ENCODE results near the gene STK39. TPM values are rescaled to one million over a fixed set of nuclear protein-coding genes. Genes with fewer than 3 reads are reported as not detected.
A peak's percentile ranks its signal among the peaks of the same experiment; 100 is the strongest.

Gene STK39
- total RNA-seq, 2 donors from 2014 or later, result 21.8 to 43.1 TPM

DNA sequence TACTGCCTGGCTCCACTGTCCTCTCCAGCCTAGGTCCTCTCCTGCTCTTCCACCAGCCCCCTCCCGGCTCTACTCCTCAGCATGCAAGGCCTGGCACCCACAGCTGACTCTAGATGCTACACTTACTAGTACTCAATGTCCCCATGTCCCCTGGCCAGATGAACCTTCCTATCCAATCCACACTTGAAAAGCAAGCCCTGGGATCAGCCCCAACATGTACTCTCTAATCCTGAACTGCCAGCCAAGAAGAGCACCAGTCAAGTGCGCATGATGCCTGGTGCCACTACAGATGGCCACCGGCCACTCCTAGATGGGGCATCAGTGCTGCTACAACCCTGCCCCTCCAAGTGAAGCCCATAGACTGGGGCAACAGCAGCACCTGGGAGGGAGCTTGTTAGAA, 168.2 kb downstream of the STK39 start:
- peaks cover 0 to 12% of the 10 kb centered on the region in 2 donors for H3K9me3 Mint-ChIP-seq
- ATAC-seq (no peak), DNase-seq (ENCODE audit: low spot score in 2 of 2) (no peak)
- H3K27ac Mint-ChIP-seq, result peak overlapping the region; percentile 8 to 63
- peaks cover 13 to 33% of the 10 kb centered on the region in 2 donors for H3K36me3 Mint-ChIP-seq

GRCh38 chr2:168076731-168077130, 170.7 kb downstream of the STK39 start:
- ATAC-seq, result no peak
- no peak for DNase-seq (ENCODE audit: low spot score in 2 of 2)
- peaks cover 17 to 28% of the 10 kb centered on the region in 2 donors for H3K36me3 Mint-ChIP-seq
- peaks cover 0 to under 1% of the 10 kb centered on the region in 2 donors for H3K9me3 Mint-ChIP-seq
- no peak overlapping the region for H3K27ac Mint-ChIP-seq

GRCh38 chr2:168075446-168075845, 171.9 kb downstream of the STK39 start:
- H3K9me3 Mint-ChIP-seq, result no peaks in the 10 kb centered on the region
- H3K27ac Mint-ChIP-seq, result no peak overlapping the region
- DNase-seq (ENCODE audit: low spot score in 2 of 2), result no peak
- peaks cover 17 to 27% of the 10 kb centered on the region in 2 donors for H3K36me3 Mint-ChIP-seq
- no peak for ATAC-seq

GRCh38 chr2:168072626-168073303, 174.6 kb downstream of the STK39 start:
- no peak for ATAC-seq
- Mint-ChIP-seq H3K9me3 (no peaks in the 10 kb centered on the region), H3K36me3 (peaks cover 12 to 13% of the 10 kb centered on the region in 2 donors), H3K27ac (no peak overlapping the region)
- DNase-seq (ENCODE audit: low spot score in 2 of 2), result no peak

- ATAC-seq (no peak), DNase-seq (ENCODE audit: low spot score in 2 of 2) (no peak)
- H3K9me3 Mint-ChIP-seq, result no peaks in the 10 kb centered on the region
- peaks cover 0 to 9% of the 10 kb centered on the region in 2 donors for H3K36me3 Mint-ChIP-seq
- no peak overlapping the region for H3K27ac Mint-ChIP-seq
These were observed 183.1 kb downstream of the STK39 start for GRCh38 chr2:168064011-168064998.

DNA sequence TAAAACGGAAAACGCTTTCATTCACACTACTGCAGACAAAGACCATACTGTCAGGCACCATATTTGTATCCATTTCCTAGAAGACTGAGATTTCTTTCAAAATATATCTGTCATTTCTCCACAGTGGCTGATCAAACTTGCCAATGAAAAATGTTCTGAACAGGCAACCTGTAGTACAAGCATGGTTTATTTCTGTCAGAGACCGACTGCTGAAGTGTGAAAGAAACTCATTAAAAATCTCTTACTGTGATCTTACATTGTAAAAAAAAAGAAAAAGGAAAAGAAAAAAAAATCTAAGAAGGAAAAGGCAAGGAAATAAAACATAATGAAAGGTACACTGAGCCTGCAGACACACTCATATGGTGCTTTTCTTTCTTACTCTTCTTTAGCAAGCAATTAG, 184.5 kb downstream of the STK39 start:
- no peak overlapping the region for H3K27ac Mint-ChIP-seq
- no peak for DNase-seq (ENCODE audit: low spot score in 2 of 2)
- H3K36me3 Mint-ChIP-seq, result peaks cover 0 to 9% of the 10 kb centered on the region in 2 donors
- no peak for ATAC-seq
- no peaks in the 10 kb centered on the region for H3K9me3 Mint-ChIP-seq

DNA sequence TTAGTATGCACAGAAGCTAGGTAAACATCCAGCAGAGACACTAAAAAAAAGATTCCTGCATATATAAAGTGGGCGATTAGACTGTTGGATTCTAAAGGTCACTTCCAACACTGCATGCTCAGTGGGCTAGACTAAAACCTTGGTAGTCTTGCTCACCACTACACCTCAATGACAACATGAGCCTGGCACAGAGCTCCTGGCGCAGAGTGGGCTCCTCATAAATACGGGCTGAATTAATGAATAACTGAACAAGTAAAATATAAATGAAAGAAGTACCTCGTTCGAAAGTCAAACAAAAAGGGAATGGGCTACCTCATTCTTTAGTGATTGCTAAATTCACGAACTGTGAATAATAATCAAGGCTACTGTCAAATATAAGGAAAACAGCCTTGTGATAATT, 185.3 kb downstream of the STK39 start:
- Mint-ChIP-seq H3K36me3 (peaks cover 0 to 5% of the 10 kb centered on the region in 2 donors), H3K9me3 (no peaks in the 10 kb centered on the region), H3K27ac (no peak overlapping the region)
- DNase-seq (ENCODE audit: low spot score in 2 of 2) (no peak), ATAC-seq (no peak)

DNA sequence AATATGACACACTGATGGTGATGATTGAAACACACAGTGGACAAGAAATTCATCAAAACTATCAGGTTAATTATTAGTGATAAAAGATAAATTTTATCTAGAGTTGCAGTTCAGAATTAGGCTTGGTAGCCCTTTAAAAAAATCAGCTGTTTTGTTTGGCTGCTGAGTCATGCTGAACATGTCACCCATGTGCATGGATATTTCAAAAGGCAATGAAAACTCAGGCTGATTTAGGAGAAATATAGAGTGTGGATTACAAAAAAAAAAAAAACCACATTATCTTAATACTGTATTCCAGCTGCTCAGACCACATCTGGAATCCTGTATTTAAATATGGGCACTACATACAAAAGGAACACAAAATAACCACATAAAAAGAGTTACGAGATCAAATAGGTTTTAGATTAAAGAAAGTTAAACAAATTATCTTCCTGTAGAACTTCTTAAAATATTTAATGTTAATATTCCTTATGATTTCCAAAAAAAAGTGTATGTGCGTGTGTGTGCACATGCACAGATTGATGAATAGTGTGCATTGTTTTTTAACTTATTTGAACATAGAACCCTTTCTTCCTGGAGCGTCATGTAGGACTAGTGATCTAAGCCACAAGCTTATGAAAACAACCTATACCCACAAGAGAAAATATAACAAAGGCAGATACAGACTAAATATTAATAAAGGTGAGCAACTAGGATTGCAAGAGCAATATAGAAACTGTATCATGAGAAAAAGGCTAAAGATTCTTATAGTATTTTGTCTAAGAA, 186.2 kb downstream of the STK39 start:
- ATAC-seq, result no peak
- Mint-ChIP-seq H3K36me3 (peaks cover 0 to 5% of the 10 kb centered on the region in 2 donors), H3K27ac (no peak overlapping the region), H3K9me3 (no peaks in the 10 kb centered on the region)
- DNase-seq (ENCODE audit: low spot score in 2 of 2), result no peak

DNA sequence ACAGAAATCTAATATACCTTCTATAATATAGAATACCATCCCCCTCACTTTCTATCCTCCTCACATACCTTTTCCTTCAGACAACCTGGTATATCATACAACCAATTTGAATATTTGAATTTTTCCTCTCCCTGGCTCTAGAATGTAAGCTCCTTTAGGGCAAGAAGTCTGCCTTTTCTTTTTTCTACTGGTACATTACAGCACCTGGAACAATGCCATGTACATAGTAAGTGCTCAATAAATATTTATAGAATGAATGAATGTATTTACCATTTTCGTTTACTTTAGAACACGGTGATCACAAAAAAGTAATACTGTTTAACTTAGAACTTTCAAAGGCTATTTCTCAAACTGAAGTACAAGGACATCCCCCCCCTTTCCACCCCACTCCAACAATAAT, 187.6 kb downstream of the STK39 start:
- H3K9me3 Mint-ChIP-seq, result no peaks in the 10 kb centered on the region
- no peak overlapping the region for H3K27ac Mint-ChIP-seq
- no peaks in the 10 kb centered on the region for H3K36me3 Mint-ChIP-seq
- ATAC-seq (no peak), DNase-seq (ENCODE audit: low spot score in 2 of 2) (no peak)

GRCh38 chr2:168058675-168059074, 188.7 kb downstream of the STK39 start:
- ATAC-seq (no peak), DNase-seq (ENCODE audit: low spot score in 2 of 2) (no peak)
- Mint-ChIP-seq H3K36me3 (peaks cover 0 to 5% of the 10 kb centered on the region in 2 donors), H3K9me3 (no peaks in the 10 kb centered on the region), H3K27ac (no peak overlapping the region)

DNA sequence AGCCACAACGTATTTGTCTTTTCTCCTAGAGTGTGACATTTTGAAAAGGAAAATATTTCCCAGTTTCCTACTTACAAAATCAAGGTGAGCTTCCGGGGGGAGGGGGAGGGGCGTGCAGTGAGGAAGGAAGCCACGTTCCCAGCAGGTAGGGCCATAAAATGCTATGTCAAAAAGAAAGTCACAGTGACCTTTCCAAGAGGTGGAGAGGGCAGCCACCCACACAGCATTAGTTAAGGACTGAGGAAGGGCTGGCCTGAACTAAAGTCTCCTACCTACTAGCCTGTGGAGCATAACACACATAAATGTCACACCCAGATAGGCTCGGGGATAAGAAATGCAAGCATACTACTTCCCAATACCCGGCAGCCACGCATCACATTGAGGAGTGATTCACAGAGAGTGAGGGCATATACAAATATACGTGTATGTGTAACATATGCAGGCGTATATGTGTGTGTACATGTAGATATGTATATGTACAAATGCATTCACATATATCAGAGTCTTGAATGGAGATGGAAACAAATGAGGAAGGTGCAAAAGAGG, 191.1 kb downstream of the STK39 start:
- Mint-ChIP-seq H3K27ac (no peak overlapping the region), H3K9me3 (no peaks in the 10 kb centered on the region), H3K36me3 (peaks cover 0 to 6% of the 10 kb centered on the region in 2 donors)
- no peak for DNase-seq (ENCODE audit: low spot score in 2 of 2)
- no peak for ATAC-seq

- H3K27ac Mint-ChIP-seq, result no peak overlapping the region
- H3K9me3 Mint-ChIP-seq, result no peaks in the 10 kb centered on the region
- no peak for DNase-seq (ENCODE audit: low spot score in 2 of 2)
- H3K36me3 Mint-ChIP-seq, result peaks cover 0 to 9% of the 10 kb centered on the region in 2 donors
- ATAC-seq, result no peak
These were observed 192.7 kb downstream of the STK39 start for GRCh38 chr2:168054657-168055056.

- ATAC-seq, result no peak
- peaks cover 0 to 19% of the 10 kb centered on the region in 2 donors for H3K36me3 Mint-ChIP-seq
- no peak for DNase-seq (ENCODE audit: low spot score in 2 of 2)
- no peak overlapping the region for H3K27ac Mint-ChIP-seq
- no peaks in the 10 kb centered on the region for H3K9me3 Mint-ChIP-seq
These were observed 193.7 kb downstream of the STK39 start for GRCh38 chr2:168053676-168054075.

GRCh38 chr2:168052773-168053172, 194.6 kb downstream of the STK39 start:
- no peak for DNase-seq (ENCODE audit: low spot score in 2 of 2)
- Mint-ChIP-seq H3K9me3 (no peaks in the 10 kb centered on the region), H3K36me3 (peaks cover 0 to 20% of the 10 kb centered on the region in 2 donors), H3K27ac (no peak overlapping the region)
- no peak for ATAC-seq

DNA sequence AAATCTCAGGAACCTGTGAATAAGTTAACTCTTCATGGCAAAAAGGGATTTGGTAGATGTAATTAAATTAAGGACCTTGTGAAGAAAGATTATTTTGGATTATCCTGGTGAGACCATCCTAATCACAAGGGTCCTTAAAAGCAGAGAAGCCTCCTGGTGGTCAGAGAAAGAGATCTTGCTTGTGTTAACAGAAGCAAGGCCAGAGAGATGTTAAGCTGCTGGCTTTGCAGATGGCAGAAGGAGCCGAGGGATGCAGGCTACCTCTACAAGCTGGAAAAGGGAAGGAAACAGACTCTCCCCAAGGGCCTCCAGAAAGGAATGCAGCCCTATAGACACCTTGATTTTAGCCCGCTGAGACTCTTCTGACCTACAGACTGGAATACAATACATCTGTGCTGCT, 197.0 kb downstream of the STK39 start:
- Mint-ChIP-seq H3K36me3 (peaks cover 0 to 20% of the 10 kb centered on the region in 2 donors), H3K9me3 (no peaks in the 10 kb centered on the region), H3K27ac (no peak overlapping the region)
- DNase-seq (ENCODE audit: low spot score in 2 of 2) (no peak), ATAC-seq (no peak)

- H3K36me3 Mint-ChIP-seq, result peaks cover 0 to 20% of the 10 kb centered on the region in 2 donors
- DNase-seq (ENCODE audit: low spot score in 2 of 2), result no peak
- no peak overlapping the region for H3K27ac Mint-ChIP-seq
- no peak for ATAC-seq
- H3K9me3 Mint-ChIP-seq, result no peaks in the 10 kb centered on the region
These were observed 197.8 kb downstream of the STK39 start for GRCh38 chr2:168049609-168050008.
